ENCODE data around the gene IGFN1. TPM values are rescaled to one million over a fixed set of nuclear protein-coding genes. Genes with fewer than 3 reads are reported as not detected.
A peak's percentile ranks its signal among the peaks of the same experiment; 100 is the strongest.
"Not testable (repeated sequence)": the region's sequence is repeated elsewhere in the genome, so short reads cannot be mapped to it uniquely, and the experiment has no call there.

Gene IGFN1
- total RNA-seq, 1 donor from 2014 or later: not detected

- DNase-seq (ENCODE audit: low read depth in 2 of 2): not testable (repeated sequence)
Observed at GRCh38 chr1:201163036-201163435, 27.6 kb upstream of the IGFN1 start.

DNA sequence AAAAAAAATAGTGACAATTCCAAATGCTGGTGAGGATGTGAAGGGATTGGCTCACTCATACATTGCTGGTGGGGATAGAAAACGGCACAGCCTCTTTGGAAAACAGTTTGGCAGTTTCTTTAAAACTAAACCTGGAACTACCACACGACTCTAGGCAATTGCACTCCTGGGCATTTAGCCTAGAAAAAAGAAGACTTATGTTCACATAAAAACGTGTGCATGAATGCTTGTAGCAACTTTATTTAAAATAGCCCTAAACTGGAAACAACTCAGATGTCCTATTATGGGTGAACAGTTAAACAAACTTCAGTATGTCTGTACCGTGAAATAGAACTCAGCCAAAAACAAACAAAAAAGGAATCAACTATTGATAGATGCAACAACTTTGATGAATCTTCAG is 26.9 kb upstream of the IGFN1 start:
- DNase-seq (ENCODE audit: low read depth in 2 of 2): no peak

DNA sequence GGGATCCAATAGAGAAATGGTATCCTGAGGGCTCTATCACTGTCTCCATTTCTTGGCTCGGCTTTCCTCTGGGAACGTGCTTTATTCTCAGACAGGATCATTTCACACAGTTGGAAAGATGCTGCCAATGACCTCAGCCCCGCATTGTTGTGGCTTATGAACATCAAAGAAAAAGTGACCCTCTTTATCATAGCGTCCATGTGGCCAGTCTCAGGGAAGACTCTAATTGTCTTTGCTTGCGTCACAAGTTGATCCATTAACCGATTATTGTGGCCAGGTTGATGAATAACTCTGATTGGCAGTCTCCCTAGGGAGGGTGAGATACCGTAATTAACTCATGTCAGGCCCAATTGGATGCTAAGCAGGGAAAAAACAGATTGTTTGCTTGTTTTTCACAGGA is 26.0 kb upstream of the IGFN1 start:
- no peak for DNase-seq (ENCODE audit: low read depth in 2 of 2)

DNA sequence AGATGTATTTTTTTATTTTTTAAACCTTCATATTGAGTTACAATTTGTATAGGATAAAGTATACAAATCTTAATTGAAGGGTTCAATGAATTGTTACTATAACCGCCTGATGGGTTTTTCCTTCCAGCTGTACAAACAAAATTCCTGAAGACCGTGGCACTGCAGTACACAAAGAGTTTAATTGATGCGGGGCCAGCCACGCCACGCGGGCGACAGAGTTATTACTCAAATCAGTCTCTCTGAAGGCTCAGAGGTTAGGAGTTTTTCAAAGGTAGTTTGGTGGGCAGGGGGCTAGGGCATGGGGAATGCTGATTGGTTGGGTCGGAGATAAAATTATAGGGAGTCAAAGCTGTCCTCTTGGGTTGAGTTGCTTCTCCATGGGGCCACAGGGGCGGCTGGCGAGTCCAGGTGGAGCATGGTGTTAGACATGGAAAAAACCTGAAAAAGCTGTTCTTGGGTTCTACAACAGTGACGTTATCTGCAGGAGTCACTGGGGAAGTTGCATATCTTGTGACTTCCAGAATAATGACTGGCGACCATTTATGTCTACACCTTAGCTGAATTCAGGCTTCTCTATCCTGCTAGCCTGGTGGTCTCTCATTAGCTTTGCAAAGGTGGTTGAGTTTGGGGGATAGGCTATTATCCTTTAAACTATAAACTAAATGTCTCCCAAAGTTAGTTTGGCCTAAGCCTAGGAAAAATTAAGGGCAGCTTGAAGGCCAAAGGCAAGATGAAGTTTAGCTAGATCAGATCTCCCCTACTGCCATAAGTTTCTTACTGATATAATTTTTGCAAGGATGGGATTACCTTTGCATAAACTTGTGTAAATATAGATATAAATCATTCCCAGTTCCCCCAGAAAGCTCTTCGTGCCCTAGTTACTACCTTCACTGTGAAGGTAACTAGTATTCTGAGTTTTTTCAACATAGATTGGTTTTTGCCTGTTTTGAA is 23.3 kb upstream of the IGFN1 start:
- no peak for DNase-seq (ENCODE audit: low read depth in 2 of 2)

DNA sequence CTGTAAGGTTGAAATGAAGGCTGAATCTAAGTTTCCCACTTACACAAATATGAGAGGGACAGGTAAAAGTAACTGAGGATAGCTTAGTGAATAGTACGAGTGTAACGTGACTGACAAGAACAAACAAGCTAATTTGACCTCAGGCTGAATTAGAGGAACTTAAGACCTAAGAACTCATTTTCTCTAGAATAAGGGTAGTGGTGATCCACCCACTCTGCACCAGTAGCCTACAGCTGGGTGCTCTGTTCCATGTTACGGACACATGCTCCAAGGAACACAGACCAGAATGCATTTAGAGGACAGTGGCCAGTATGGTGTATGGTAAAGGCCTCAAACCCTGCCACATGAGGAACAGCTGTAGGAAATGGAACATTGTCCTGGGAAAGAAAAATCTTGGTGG is 21.4 kb upstream of the IGFN1 start:
- DNase-seq (ENCODE audit: low read depth in 2 of 2): no peak

DNA sequence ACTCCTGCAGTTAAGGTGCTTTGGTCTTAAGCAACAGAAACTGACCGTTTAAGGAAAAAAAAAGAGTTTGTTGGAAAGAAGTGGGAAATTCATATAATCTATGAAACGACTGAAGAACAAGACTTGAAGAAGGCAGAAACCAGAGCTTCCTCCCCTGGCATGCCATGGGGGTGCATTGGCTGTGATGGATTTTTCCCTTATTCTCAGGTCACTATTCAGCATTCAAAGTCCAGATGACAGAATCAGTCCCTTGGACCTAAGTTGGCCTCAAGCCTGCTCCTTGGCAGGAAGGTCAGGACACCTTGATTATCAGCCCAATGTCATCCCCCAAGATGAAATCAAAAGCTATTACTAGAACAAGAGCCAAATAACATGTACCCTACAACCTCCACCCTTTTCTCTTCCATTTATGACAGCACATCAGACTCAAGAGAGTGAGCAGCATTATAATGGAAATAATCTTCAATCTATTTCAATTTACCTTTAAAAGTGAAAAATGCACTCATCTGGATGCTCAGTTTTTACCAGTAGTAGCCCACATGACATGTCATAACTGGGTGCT is 20.6 kb upstream of the IGFN1 start:
- DNase-seq (ENCODE audit: low read depth in 2 of 2): no peak

- DNase-seq (ENCODE audit: low read depth in 2 of 2): peak; percentile 82 to 86
Observed at GRCh38 chr1:201170533-201171062, 20.0 kb upstream of the IGFN1 start.

DNA sequence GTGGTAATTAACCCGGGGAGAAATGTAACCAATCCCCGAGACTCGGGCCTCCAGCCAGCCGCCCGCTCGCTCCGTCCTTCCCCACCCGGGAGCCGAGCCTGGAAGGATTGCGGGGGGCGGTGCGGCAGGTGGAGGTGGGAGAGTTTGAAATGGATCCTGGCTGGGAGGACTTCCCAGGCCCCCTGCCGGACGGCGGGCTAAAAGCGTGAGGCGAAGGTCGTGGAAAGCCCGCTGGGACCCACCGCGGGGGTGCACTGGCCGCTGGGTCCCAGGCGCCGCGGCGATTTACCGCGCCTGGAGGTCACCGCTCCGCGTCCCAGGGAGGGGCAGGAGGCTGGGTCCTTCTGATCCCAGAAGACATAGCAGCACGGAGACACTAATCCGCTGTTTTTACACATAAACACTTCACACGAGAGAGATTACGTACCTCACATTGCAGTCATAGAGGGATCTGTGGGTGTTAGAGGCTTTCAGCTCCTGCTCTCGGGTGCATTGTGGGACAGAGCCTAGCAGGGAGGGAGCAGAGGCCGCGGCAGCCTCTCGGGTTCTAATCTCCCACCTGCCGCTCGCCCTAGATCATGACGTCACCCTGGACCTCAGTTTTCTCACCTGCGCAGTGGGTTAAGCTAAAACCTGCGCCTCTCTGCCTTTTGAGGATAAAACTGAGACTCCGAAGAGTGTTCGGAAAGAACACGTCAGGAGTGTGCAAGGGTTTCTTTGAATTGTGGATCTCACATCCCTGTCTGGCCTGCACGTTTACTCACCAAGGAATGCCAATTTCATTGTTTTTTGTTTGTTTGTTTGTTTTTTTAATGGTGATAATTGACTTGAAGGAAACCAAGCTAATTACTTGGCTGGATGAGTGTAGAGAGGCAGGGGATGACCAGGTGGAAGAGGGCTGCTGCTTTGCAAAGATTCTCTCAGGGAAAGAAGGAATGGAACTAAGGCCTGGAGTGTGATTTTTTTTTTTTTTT is 19.3 kb upstream of the IGFN1 start:
- peak; percentile 21 to 38 for DNase-seq (ENCODE audit: low read depth in 2 of 2)

- DNase-seq (ENCODE audit: low read depth in 2 of 2): no peak
Observed at GRCh38 chr1:201172326-201172725, 18.3 kb upstream of the IGFN1 start.

GRCh38 chr1:201172999-201173610 is 17.5 kb upstream of the IGFN1 start:
- DNase-seq (ENCODE audit: low read depth in 2 of 2): peak in 1 of 2 donors; percentile 23

DNA sequence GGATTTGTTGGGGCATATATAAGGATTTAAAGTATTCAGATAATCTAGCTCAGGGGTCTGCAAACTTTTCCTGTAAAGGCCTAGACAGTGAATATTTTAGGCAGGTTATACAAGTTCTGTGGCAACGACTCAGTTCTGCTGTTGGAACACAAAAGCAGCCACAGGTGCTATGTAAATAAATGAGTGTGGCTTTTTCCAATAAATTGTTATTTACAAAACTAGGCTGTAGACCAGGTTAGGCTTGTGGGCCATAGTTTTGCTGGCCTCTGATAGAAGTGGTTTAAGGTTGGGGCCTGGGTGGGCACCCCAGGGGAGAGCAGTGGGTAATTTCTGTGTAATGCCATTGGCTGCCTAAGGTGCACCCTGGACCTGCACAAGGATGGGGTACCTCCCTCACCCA is 16.9 kb upstream of the IGFN1 start:
- no peak for DNase-seq (ENCODE audit: low read depth in 2 of 2)

GRCh38 chr1:201175820-201176500 is 14.7 kb upstream of the IGFN1 start:
- DNase-seq (ENCODE audit: low read depth in 2 of 2): no peak

DNA sequence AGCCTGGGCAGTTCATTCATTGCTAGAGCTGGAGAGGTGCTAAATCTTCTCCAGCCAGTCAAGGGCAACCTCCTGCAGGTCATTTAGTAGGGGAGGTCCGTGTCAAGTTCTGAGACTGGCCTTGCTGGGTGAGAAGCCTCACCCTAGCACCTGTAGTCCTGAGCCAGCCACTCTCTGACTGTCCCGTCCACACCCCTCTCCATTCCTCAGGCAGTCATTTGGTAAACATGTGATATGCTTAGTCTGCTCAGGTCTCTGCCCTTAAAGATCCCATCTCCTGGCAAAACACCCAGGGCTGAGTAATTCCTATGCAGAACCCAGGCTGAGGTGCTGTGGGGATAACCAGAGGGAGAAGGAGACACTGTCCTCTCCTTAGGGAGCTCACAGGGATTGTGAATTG is 13.7 kb upstream of the IGFN1 start:
- DNase-seq (ENCODE audit: low read depth in 2 of 2): no peak

DNA sequence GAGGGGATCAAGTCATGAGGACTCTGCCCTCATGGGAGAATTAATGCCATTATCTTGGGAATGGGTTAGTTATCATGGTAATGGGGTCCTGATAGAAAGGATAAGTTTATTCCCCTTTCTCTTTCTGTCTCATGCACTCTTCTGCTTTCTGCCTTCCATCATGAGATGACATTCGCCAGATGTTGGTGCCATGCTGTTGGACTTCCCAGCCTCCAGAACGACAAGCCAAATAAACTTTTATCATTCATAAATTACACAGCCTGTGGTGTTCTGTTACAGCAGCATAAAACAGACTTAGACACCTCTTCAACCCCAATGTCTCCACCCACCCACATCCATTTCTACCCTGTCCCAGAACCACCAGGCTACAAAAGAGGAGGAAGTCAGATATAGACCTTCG is 11.9 kb upstream of the IGFN1 start:
- no peak for DNase-seq (ENCODE audit: low read depth in 2 of 2)

DNA sequence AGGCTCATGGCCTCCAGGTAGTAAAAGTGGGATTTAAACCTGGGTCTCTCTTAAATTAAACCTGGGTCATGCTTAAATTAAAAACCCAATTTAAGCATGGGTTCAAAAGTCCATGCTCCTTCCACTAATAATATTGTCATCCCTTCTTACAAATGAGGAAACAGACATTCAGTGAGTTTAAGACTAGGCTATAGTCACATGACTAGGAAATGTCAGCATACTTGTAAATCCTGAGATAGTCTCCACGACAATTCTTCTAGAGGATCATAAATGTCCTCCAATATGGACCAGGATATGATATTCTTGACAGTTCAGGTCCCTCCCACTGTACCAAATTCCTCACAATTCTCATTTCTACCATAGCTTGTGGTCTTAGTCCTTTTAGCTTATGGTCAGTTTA is 10.5 kb upstream of the IGFN1 start:
- no peak for DNase-seq (ENCODE audit: low read depth in 2 of 2)

DNA sequence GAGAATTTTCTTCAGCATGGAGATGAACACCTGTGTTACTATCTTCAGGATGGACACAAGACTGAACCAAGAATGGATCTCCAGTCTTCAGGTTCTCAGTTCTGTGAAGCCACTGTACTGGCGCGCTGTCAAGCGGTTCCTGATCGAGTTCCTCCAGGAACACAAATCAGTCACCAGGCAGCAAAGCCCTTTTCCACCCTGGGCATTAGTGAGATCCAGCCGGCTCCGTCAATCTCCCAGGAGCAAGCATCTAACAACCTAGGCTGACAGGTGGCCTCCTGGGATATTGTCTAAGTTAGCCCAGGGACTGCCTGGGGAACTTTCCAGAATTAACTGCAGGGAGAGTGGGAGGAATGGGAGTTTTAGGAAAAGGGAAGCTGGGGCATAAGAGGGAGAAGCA is 9.7 kb upstream of the IGFN1 start:
- no peak for DNase-seq (ENCODE audit: low read depth in 2 of 2)

DNA sequence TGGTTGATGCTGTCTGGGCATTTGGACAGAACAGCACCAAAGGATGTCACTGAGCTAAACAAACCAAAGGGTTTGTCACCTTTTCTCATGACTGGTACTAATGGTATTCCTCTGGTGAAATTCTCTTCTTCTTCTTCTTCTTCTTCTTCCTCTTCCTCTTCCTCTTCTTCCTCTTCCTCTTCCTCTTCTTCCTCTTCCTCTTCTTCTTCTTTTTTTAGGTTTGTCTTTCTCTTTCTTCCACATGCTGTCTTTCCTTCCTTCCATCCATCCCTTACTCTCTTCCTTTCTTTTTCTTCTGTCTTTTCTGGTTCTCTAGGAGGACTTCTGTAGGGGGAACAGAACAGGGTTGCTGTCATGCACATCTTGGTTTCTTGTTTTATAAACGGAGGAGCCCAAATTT is 9.3 kb upstream of the IGFN1 start:
- no peak for DNase-seq (ENCODE audit: low read depth in 2 of 2)

DNA sequence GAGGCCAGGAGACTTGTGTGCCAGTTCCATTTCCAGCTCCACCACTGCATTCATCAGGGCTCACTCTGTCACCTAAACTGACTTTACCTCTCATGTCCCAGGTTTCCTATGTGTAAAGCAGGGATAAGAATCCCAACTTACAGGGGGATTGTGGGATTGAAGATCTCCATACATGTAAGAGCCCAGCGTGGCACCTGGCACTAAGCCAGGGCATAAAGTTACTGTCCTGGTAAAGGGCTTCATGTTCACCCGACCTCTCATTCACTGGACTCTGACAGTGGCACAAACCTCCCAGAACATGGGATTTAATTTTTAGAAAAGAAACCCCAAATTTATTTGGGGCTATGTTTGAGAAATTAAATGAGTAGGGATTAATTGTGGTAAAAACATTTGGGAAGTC is 8.9 kb upstream of the IGFN1 start:
- no peak for DNase-seq (ENCODE audit: low read depth in 2 of 2)

DNA sequence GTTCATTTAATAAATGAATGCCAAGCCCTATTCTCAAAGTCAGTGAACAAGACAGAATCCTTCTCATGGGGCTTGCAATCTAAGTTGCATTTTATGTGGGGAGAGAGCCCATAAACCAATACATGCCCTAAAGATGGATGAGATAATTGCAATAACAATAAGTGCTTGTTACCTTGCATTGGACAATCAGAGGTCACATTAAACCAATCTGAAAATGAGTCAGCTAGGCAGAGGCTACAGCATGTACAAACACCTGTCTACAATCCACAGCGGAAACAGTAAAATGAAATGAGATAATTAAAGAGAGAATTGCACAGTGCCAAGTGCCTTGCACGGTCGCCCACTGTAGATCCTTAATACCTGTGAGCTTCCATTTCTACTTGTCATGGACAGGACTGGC is 7.4 kb upstream of the IGFN1 start:
- no peak for DNase-seq (ENCODE audit: low read depth in 2 of 2)

GRCh38 chr1:201183753-201184152 is 6.9 kb upstream of the IGFN1 start:
- no peak for DNase-seq (ENCODE audit: low read depth in 2 of 2)

Data from lung microvascular endothelial cell (primary cell).